VCaP (cell line): ENCODE data around the gene REXO1.

ENCODE experiments used
- H3K27ac ChIP-seq: fragments of 450-650 bp; 2 replicates; pipeline ENCODE4 v1.5.1; 2017
- TF ChIP-seq, protein P1 (sequence below): fragments of 450-650 bp; conservative IDR thresholded peaks from 2 replicates; pipeline ENCODE4 v1.5.1; 2017; ENCODE audit warnings: mild to moderate bottlenecking, moderate library complexity

Gene REXO1

DNA sequence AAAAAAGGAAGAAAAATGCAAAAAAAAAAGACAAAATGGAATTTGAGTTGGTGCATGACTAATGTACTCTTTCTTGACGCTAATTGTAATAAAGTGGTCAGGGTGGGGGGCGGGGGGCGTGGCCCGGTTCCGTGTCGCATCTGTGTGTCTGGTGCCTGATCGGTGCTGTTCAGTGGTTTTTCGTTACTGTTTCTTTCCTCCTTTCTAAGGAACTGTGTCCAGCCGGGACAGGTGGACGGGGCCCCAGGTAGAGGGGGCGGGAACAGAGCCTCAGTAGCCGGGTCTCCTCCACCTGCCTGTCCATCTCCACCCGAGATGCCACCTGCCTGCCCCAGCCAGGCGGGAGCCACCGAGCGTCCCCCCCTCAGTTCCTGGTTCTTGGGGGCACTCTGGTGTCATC is 68.7 kb downstream of the REXO1 start:
- TF ChIP-seq, protein P1, sequence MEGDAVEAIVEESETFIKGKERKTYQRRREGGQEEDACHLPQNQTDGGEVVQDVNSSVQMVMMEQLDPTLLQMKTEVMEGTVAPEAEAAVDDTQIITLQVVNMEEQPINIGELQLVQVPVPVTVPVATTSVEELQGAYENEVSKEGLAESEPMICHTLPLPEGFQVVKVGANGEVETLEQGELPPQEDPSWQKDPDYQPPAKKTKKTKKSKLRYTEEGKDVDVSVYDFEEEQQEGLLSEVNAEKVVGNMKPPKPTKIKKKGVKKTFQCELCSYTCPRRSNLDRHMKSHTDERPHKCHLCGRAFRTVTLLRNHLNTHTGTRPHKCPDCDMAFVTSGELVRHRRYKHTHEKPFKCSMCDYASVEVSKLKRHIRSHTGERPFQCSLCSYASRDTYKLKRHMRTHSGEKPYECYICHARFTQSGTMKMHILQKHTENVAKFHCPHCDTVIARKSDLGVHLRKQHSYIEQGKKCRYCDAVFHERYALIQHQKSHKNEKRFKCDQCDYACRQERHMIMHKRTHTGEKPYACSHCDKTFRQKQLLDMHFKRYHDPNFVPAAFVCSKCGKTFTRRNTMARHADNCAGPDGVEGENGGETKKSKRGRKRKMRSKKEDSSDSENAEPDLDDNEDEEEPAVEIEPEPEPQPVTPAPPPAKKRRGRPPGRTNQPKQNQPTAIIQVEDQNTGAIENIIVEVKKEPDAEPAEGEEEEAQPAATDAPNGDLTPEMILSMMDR = no peak
- no peak overlapping the region for H3K27ac ChIP-seq

DNA sequence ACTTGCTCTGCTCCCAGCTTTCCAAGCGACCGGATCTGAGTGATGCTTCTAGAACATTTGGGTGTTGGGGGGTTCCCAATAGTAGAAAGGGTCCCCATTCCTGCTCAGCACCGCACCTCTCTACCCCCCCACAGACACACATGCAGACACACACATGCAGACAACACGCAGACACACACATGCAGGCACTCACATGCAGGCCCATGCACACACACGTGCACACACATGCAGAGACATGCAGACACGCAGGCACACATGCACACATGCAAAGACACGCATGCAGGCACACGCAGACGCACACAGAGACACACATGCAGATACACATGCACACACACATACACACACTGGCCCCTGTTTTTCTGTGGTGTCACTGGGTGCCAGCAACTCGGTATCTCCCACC is 71.1 kb downstream of the REXO1 start:
- no peak overlapping the region for H3K27ac ChIP-seq
- TF ChIP-seq, protein P1 = no peak

DNA sequence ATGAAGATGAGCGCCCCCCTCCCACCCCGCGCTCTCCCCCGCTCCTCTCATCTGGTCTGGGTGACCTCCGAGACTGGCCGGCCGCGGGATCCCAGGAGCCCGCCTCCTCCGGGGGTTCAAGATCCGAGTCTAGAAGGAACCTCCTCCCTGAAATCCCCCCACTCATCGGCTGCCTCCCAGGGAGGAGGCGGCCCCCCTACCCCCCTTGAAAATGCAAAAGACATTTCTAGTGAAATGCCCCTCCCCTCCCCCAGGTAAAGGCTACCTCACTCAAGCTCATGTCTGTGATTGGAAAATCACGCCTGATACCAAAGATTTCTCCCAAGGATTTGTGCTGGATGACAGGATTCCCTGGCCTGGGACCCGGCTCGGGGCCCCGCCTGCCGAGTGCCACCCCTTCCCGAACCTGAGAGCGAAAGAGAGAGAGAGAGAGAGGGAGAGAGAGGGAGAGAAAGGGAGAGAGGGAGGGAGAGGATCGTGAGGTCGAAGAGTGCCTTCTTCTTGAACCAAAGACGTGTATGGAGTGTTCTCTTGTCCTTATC is 71.6 kb downstream of the REXO1 start:
- H3K27ac ChIP-seq = no peak overlapping the region
- TF ChIP-seq, protein P1 = no peak

DNA sequence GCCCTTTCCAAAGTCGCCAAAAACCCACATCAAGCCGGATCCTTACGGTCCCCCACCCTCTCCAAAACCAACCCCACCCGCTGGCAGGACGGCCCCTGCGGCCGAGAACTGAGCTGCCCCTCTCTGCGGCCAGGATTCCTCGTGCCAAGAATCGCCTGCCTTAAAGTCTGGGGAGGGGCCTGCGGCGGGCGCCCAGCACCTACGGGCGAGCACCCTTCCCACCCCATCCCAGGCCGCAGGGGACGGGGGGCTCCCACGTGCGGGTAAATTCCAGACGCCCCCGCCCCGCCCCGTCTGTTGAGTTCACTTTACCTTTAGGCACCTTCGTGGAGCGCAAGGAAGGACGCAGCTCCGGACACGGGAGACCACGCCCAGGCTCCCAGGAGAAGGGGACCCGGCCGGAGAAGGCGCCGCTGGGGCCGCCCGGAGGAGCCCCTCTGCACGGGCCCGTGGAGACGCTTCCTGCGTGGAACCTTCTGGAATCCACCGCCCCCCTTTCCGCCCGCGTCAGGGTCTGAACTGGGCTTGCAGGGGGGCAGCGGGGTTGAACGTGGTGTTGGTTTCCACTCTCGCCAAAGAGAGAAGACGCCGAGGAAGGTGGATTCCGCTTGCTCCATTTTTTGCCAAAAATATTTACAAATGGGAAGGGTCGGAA is 72.2 kb downstream of the REXO1 start:
- TF ChIP-seq, protein P1 = no peak
- no peak overlapping the region for H3K27ac ChIP-seq

DNA sequence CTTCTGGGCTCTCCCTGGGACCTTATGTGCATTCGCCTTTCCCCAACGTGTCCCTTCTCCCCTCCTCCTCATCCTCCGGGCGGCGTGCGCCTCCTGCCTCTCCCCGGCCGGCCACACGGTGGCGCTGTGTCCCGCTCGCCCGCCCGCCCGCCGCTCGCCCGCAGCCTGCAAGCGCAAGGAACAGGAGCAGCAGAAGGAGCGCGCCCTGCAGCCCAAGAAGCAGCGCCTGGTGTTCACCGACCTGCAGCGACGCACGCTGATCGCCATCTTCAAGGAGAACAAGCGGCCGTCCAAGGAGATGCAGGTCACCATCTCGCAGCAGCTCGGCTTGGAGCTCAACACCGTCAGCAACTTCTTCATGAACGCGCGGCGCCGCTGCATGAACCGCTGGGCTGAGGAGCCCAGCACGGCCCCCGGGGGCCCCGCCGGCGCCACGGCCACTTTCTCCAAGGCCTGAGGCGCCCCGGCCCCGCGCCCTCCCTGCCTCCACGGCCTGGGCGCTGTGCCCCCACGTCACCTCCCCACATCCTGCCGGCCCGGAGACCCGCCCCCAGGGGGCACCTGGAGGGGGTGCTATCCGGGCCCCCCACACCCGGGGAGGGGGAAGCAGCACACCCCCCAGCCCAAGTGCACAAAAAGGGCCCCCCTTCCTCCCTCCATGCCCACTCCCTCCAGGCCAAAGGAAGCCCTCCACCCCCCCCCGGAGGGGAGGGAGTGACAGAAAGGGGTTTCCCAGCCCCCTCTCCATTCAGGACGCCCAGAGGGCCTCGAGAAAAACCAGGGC is 73.1 kb downstream of the REXO1 start:
- H3K27ac ChIP-seq = no peak overlapping the region
- TF ChIP-seq, protein P1 = peak; percentile 57

DNA sequence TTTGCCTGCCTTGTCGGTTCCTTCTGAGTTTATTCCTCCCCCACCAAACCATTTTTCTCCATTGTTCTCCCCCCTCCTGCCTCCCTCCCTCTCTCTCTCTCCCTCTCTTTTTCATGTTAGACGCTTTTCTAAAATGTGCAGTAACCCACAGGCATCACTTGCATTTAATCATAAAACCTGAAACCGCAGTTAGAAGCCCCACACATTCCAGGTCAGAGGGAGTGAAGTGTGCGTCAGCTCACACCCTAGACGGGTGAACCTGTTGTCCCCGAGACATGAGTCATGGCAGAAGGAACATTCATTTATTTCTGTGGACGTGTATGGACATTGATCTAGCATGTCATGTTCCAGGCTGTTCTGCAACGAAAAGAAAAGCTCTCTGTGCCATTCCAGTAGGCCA is 75.1 kb downstream of the REXO1 start:
- TF ChIP-seq, protein P1 = no peak
- no peak overlapping the region for H3K27ac ChIP-seq

DNA sequence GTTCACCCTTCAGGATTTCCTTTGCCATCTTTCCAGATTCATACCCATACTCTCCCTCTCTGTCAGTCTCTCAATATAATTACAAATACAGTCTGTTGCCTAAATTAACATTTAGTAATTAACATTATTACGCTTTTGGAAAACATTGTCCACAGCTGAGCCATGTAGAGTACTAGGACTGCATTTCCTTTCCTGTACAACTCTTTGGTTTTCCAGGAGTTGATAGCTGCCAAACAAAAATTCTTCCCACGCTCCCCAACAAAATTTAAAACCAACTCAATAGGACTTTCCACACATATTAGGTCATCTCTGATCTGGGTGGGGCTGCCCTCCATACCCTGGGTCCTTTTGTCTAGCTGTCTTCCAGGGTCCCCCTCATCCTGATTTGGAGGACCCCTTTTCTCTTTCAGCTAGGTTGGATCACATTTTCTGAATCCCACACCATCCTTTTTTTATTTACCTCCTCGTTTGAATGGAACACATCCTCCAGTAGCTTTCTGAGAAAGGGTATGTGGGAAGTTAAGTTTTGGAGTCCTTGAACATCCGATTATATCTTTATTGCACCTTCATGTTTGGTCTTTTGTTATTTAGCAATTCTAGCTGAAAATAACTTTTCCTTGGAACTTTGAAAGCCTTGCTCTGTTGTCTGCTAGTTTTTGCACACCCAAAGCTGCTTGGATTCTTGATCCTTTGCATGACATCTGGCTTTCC is 77.3 kb downstream of the REXO1 start:
- no peak overlapping the region for H3K27ac ChIP-seq
- TF ChIP-seq, protein P1 = no peak
